HEK293 (cell line): ENCODE results near the gene AOAH.

Experiments
- KLF1 ChIP-seq: fragments of 450-650 bp; formaldehyde crosslinking; IDR thresholded peaks from 2 replicates; pipeline ENCODE4 v1.5.1; 2016; ENCODE audit warnings: missing biosample characterization, missing genetic modification characterization
- KLF10 ChIP-seq: fragments of 450-650 bp; IDR thresholded peaks from 2 replicates; pipeline ENCODE4 v1.5.1; 2018; ENCODE audit warnings: missing biosample characterization, mild to moderate bottlenecking, missing genetic modification characterization
- ZNF24 ChIP-seq: fragments of 450-650 bp; formaldehyde crosslinking; IDR thresholded peaks from 2 replicates; pipeline ENCODE4 v1.5.1; 2016; ENCODE audit warnings: missing biosample characterization, missing genetic modification characterization
- ZNF510 ChIP-seq: fragments of 450-650 bp; formaldehyde crosslinking; IDR thresholded peaks from 2 replicates; pipeline ENCODE4 v1.5.1; 2018; ENCODE audit warnings: mild to moderate bottlenecking, missing genetic modification characterization, missing biosample characterization; ENCODE audit not compliant: insufficient replicate concordance
- TF ChIP-seq, protein P1 (sequence below): fragments of 450-650 bp; formaldehyde crosslinking; IDR thresholded peaks from 2 replicates; pipeline ENCODE4 v1.5.1; 2016; ENCODE audit warnings: missing biosample characterization, missing genetic modification characterization
- TF ChIP-seq, protein P2 (sequence below): fragments of 450-650 bp; formaldehyde crosslinking; IDR thresholded peaks from 2 replicates; pipeline ENCODE4 v1.5.1; 2016; ENCODE audit warnings: missing biosample characterization, missing genetic modification characterization
- TF ChIP-seq, protein P3 (sequence below): fragments of 450-650 bp; formaldehyde crosslinking; IDR thresholded peaks from 2 replicates; pipeline ENCODE4 v1.5.1; 2017; ENCODE audit warnings: missing biosample characterization, missing genetic modification characterization

DNA sequence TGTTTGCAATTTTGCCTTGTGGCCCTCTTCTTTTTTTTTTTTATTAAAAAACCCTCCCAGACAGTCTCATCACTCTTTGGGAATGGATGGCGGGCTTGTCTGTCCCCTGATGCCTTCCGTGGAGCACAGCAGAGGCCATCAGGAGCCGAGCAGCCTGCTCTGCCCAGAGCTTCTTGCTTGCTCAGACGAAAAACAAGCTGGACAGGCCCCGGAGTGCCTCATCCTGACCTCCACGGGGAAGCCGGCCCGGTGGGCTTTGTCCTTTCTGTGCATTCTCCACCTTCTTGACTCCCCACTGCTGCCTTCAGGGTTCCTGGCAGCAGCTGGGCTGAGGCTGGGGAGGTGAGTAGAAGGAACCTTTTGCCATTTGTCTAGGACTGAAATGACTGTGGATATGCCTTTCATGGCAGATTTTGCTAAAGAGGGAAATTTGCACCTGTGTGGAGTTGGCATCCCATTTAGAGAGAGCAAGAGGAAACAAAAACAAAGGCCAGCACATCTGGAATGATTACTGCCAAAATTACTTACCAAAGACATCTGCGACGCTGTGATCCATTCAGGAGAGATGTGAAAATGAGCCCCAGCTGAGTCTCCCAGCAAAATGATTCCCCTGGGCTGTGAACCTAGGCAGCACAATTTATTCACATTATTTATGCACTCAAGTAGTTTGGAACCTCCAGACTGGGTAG, 108.3 kb downstream of the AOAH start:
- TF ChIP-seq, protein P1, sequence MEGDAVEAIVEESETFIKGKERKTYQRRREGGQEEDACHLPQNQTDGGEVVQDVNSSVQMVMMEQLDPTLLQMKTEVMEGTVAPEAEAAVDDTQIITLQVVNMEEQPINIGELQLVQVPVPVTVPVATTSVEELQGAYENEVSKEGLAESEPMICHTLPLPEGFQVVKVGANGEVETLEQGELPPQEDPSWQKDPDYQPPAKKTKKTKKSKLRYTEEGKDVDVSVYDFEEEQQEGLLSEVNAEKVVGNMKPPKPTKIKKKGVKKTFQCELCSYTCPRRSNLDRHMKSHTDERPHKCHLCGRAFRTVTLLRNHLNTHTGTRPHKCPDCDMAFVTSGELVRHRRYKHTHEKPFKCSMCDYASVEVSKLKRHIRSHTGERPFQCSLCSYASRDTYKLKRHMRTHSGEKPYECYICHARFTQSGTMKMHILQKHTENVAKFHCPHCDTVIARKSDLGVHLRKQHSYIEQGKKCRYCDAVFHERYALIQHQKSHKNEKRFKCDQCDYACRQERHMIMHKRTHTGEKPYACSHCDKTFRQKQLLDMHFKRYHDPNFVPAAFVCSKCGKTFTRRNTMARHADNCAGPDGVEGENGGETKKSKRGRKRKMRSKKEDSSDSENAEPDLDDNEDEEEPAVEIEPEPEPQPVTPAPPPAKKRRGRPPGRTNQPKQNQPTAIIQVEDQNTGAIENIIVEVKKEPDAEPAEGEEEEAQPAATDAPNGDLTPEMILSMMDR (tag by site-specific recombination): no peak
- TF ChIP-seq KLF10 (tag by site-specific recombination) (no peak), ZNF24 (tag by site-specific recombination) (no peak), KLF1 (tag by site-specific recombination) (no peak), ZNF510 (tag by site-specific recombination) (no peak)
- TF ChIP-seq, protein P2, sequence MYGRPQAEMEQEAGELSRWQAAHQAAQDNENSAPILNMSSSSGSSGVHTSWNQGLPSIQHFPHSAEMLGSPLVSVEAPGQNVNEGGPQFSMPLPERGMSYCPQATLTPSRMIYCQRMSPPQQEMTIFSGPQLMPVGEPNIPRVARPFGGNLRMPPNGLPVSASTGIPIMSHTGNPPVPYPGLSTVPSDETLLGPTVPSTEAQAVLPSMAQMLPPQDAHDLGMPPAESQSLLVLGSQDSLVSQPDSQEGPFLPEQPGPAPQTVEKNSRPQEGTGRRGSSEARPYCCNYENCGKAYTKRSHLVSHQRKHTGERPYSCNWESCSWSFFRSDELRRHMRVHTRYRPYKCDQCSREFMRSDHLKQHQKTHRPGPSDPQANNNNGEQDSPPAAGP: no peak
- TF ChIP-seq, protein P3, sequence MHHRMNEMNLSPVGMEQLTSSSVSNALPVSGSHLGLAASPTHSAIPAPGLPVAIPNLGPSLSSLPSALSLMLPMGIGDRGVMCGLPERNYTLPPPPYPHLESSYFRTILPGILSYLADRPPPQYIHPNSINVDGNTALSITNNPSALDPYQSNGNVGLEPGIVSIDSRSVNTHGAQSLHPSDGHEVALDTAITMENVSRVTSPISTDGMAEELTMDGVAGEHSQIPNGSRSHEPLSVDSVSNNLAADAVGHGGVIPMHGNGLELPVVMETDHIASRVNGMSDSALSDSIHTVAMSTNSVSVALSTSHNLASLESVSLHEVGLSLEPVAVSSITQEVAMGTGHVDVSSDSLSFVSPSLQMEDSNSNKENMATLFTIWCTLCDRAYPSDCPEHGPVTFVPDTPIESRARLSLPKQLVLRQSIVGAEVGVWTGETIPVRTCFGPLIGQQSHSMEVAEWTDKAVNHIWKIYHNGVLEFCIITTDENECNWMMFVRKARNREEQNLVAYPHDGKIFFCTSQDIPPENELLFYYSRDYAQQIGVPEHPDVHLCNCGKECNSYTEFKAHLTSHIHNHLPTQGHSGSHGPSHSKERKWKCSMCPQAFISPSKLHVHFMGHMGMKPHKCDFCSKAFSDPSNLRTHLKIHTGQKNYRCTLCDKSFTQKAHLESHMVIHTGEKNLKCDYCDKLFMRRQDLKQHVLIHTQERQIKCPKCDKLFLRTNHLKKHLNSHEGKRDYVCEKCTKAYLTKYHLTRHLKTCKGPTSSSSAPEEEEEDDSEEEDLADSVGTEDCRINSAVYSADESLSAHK (tag by site-specific recombination): no peak
